Activated CD4-positive, alpha-beta memory T cell treated with anti-CD3 and anti-CD28 coated beads for 36 hours (primary cell): ENCODE measurements around the gene CFAP61. TPM values are rescaled to one million over a fixed set of nuclear protein-coding genes. Genes with fewer than 3 reads are reported as not detected.
"Not testable (repeated sequence)": the region's sequence is repeated elsewhere in the genome, so short reads cannot be mapped to it uniquely, and the experiment has no call there.

Experiments used
- CTCF ChIA-PET: fragments of 350-600 bp; sonication (Branson Sonifier 250); formaldehyde crosslinking; loops from one replicate; lab custom pipeline; 2021; ENCODE audit warnings: antibody characterized with exemption, inconsistent platforms; lab: Charles Lee
- POLR2A ChIA-PET: fragments of 350-600 bp; sonication (Branson Sonifier 250); formaldehyde crosslinking; loops from one replicate; lab custom pipeline; 2021; ENCODE audit warnings: antibody characterized with exemption; lab: Charles Lee
- DNase-seq: peaks from one replicate; pipeline ENCODE4 v3.0.0-alpha.2; 2020
- H3K27ac Mint-ChIP-seq: one replicate; pipeline ENCODE4 v1.8.0; 2021; ENCODE audit warnings: mixed read lengths
- H3K27me3 Mint-ChIP-seq: one replicate; pipeline ENCODE4 v1.8.0; 2021; ENCODE audit warnings: mixed read lengths
- H3K36me3 Mint-ChIP-seq: one replicate; pipeline ENCODE4 v1.8.0; 2021; ENCODE audit warnings: mixed read lengths
- H3K4me1 Mint-ChIP-seq: one replicate; pipeline ENCODE4 v1.8.0; 2021; ENCODE audit warnings: low read depth, mixed read lengths
- H3K4me3 Mint-ChIP-seq: one replicate; pipeline ENCODE4 v1.8.0; 2021; ENCODE audit warnings: mild to moderate bottlenecking, mixed read lengths
- H3K9me3 Mint-ChIP-seq: one replicate; pipeline ENCODE4 v1.8.0; 2021; ENCODE audit warnings: mixed read lengths
- intact Hi-C: fragments of 100-400 bp; cut with micrococcal nuclease; formaldehyde crosslinking; loops from one replicate; pipeline ENCODE4 v1.15.1; 2023
- total RNA-seq, 2 experiments: library from RNA; stranded (reverse); gene quantifications; one replicate each; pipeline ENCODE4 v1.2.3, GENCODE V29; 2021

The CFAP61 gene
- total RNA-seq, 2 experiments from 2014 or later, result not detected

- H3K27ac Mint-ChIP-seq, result no peak overlapping the region
- no peaks in the 10 kb centered on the region for H3K4me1 Mint-ChIP-seq
- peaks cover 8% of the 10 kb centered on the region for H3K27me3 Mint-ChIP-seq
- intact Hi-C loops, result no loop called here
- H3K9me3 Mint-ChIP-seq, result peaks cover 11% of the 10 kb centered on the region
- DNase-seq, result no peak
- ChIA-PET POLR2A (no interaction called here), CTCF (interaction anchor here (1.2 kb wide), 1 partner anchor 10 kb away, joined by 3 read pairs; no protein-coding TSS in a partner anchor)
- no peak overlapping the region for H3K4me3 Mint-ChIP-seq
- H3K36me3 Mint-ChIP-seq, result no peaks in the 10 kb centered on the region
Measured at GRCh38 chr20:20227013-20227571, 174.8 kb downstream of the CFAP61 start.

- Mint-ChIP-seq H3K4me1 (no peaks in the 10 kb centered on the region), H3K27me3 (peaks cover 7% of the 10 kb centered on the region), H3K9me3 (peaks cover 11% of the 10 kb centered on the region), H3K36me3 (no peaks in the 10 kb centered on the region), H3K4me3 (no peak overlapping the region), H3K27ac (no peak overlapping the region)
- no peak for DNase-seq
- ChIA-PET POLR2A (no interaction called here), CTCF (interaction anchor here (1.2 kb wide), 1 partner anchor 9 kb away, joined by 3 read pairs; no protein-coding TSS in a partner anchor)
- intact Hi-C loops, result no loop called here
Measured at GRCh38 chr20:20228351-20228750, 176.0 kb downstream of the CFAP61 start.

GRCh38 chr20:20229595-20229994 is 177.3 kb downstream of the CFAP61 start:
- Mint-ChIP-seq H3K27me3 (peaks cover 5% of the 10 kb centered on the region), H3K4me3 (no peak overlapping the region), H3K4me1 (no peaks in the 10 kb centered on the region), H3K9me3 (peaks cover 11% of the 10 kb centered on the region), H3K27ac (no peak overlapping the region), H3K36me3 (no peaks in the 10 kb centered on the region)
- DNase-seq, result no peak
- intact Hi-C loops, result no loop called here
- ChIA-PET CTCF (interaction anchor here (1.7 kb wide), 1 partner anchor 9 kb away, joined by 5 read pairs; no protein-coding TSS in a partner anchor), POLR2A (no interaction called here)

GRCh38 chr20:20230741-20231140 is 178.4 kb downstream of the CFAP61 start:
- intact Hi-C loops, result no loop called here
- Mint-ChIP-seq H3K27ac (no peak overlapping the region), H3K4me1 (no peaks in the 10 kb centered on the region), H3K9me3 (peaks cover 11% of the 10 kb centered on the region), H3K36me3 (no peaks in the 10 kb centered on the region), H3K4me3 (no peak overlapping the region), H3K27me3 (peaks cover 4% of the 10 kb centered on the region)
- ChIA-PET POLR2A (no interaction called here), CTCF (interaction anchor here (1.7 kb wide), 1 partner anchor 8 kb away, joined by 5 read pairs; no protein-coding TSS in a partner anchor)
- DNase-seq, result no peak

- no peak overlapping the region for H3K4me3 Mint-ChIP-seq
- intact Hi-C loops, result no loop called here
- POLR2A ChIA-PET, result no interaction called here
- H3K9me3 Mint-ChIP-seq, result peaks cover 8% of the 10 kb centered on the region
- DNase-seq, result no peak
- H3K27me3 Mint-ChIP-seq, result peaks cover 3% of the 10 kb centered on the region
- H3K36me3 Mint-ChIP-seq, result no peaks in the 10 kb centered on the region
- CTCF ChIA-PET, result no interaction called here
- no peak overlapping the region for H3K27ac Mint-ChIP-seq
- H3K4me1 Mint-ChIP-seq, result no peaks in the 10 kb centered on the region
Measured at GRCh38 chr20:20231528-20232298, 179.4 kb downstream of the CFAP61 start.

GRCh38 chr20:20233041-20233514 is 180.7 kb downstream of the CFAP61 start:
- Mint-ChIP-seq H3K4me3 (no peak overlapping the region), H3K4me1 (no peaks in the 10 kb centered on the region), H3K9me3 (no peaks in the 10 kb centered on the region), H3K27me3 (no peaks in the 10 kb centered on the region), H3K27ac (no peak overlapping the region), H3K36me3 (no peaks in the 10 kb centered on the region)
- DNase-seq, result no peak
- intact Hi-C loops, result no loop called here
- CTCF ChIA-PET, result no interaction called here
- POLR2A ChIA-PET, result no interaction called here

- Mint-ChIP-seq H3K27ac (no peak overlapping the region), H3K9me3 (no peaks in the 10 kb centered on the region), H3K36me3 (no peaks in the 10 kb centered on the region), H3K4me1 (no peaks in the 10 kb centered on the region), H3K27me3 (peaks cover 2% of the 10 kb centered on the region), H3K4me3 (no peak overlapping the region)
- DNase-seq, result no peak
- CTCF ChIA-PET, result no interaction called here
- intact Hi-C loops, result loop anchor here (5.0 kb wide), 1 partner anchor 332 kb away; no protein-coding TSS in a partner anchor
- POLR2A ChIA-PET, result no interaction called here
Measured at GRCh38 chr20:20235681-20236080, 183.3 kb downstream of the CFAP61 start.

GRCh38 chr20:20237093-20237959 is 185.0 kb downstream of the CFAP61 start:
- CTCF ChIA-PET, result interaction anchor here (0.8 to 3.8 kb wide), 23 partner anchors 9 to 562 kb away, joined by 3 to 21 read pairs (median 4); no protein-coding TSS in a partner anchor
- no peak overlapping the region for H3K4me3 Mint-ChIP-seq

GRCh38 chr20:20241976-20242375 is 189.6 kb downstream of the CFAP61 start:
- Mint-ChIP-seq H3K4me1 (no peaks in the 10 kb centered on the region), H3K27me3 (peaks cover 10% of the 10 kb centered on the region), H3K9me3 (no peaks in the 10 kb centered on the region), H3K36me3 (peaks cover 3% of the 10 kb centered on the region), H3K27ac (no peak overlapping the region), H3K4me3 (no peak overlapping the region)
- intact Hi-C loops, result no loop called here
- no peak for DNase-seq
- CTCF ChIA-PET, result interaction anchor here (0.6 kb wide), 1 partner anchor 9 kb away, joined by 3 read pairs; no protein-coding TSS in a partner anchor
- POLR2A ChIA-PET, result no interaction called here

More at GRCh38 chr20:20237093-20237959, 185.0 kb downstream of the CFAP61 start:
- H3K36me3 Mint-ChIP-seq, result no peaks in the 10 kb centered on the region
- no peaks in the 10 kb centered on the region for H3K9me3 Mint-ChIP-seq
- H3K27ac Mint-ChIP-seq, result no peak overlapping the region
- POLR2A ChIA-PET, result no interaction called here
- peak; percentile 43 for DNase-seq
- H3K27me3 Mint-ChIP-seq, result peaks cover 3% of the 10 kb centered on the region
- H3K4me1 Mint-ChIP-seq, result no peaks in the 10 kb centered on the region
- intact Hi-C loops, result loop anchor here (5.0 kb wide), 1 partner anchor 330 kb away; no protein-coding TSS in a partner anchor

- H3K27me3 Mint-ChIP-seq, result peaks cover 11% of the 10 kb centered on the region
- H3K4me3 Mint-ChIP-seq, POLR2A ChIA-PET: not testable (repeated sequence)
Measured at GRCh38 chr20:20244384-20244783, 192.1 kb downstream of the CFAP61 start.

GRCh38 chr20:20246996-20247633 is 194.8 kb downstream of the CFAP61 start:
- H3K27ac Mint-ChIP-seq, result no peak overlapping the region
- CTCF ChIA-PET, result no interaction called here
- H3K9me3 Mint-ChIP-seq, result no peaks in the 10 kb centered on the region
- no peak for DNase-seq
- peaks cover 3% of the 10 kb centered on the region for H3K36me3 Mint-ChIP-seq
- intact Hi-C loops, result no loop called here
- peaks cover 9% of the 10 kb centered on the region for H3K27me3 Mint-ChIP-seq
- H3K4me3 Mint-ChIP-seq, result no peak overlapping the region
- POLR2A ChIA-PET, result no interaction called here
- no peaks in the 10 kb centered on the region for H3K4me1 Mint-ChIP-seq

More at GRCh38 chr20:20244384-20244783, 192.1 kb downstream of the CFAP61 start:
- H3K36me3 Mint-ChIP-seq, H3K4me1 Mint-ChIP-seq, H3K27ac Mint-ChIP-seq, intact Hi-C loops, H3K9me3 Mint-ChIP-seq, CTCF ChIA-PET, DNase-seq: not testable (repeated sequence)
